B cell (primary cell): ENCODE results near the gene QRICH1. TPM values are rescaled to one million over a fixed set of nuclear protein-coding genes. Genes with fewer than 3 reads are reported as not detected.
A peak's percentile ranks its signal among the peaks of the same experiment; 100 is the strongest.

Source experiments
- ATAC-seq: fragments of 200-7000 bp; cut with Tn5 transposase; one replicate; pipeline ENCODE4 v1.10.0; 2021; ENCODE audit warnings: low read depth, mild to moderate bottlenecking, moderate number of reproducible peaks, moderate library complexity
- CTCF ChIA-PET: fragments of 350-600 bp; sonication (Branson Sonifier 250); formaldehyde crosslinking; loops from one replicate; lab custom pipeline; 2021; ENCODE audit warnings: antibody characterized with exemption, inconsistent platforms; lab: Charles Lee
- POLR2A ChIA-PET: fragments of 350-600 bp; sonication (Branson Sonifier 250); formaldehyde crosslinking; loops from one replicate; lab custom pipeline; 2021; ENCODE audit warnings: antibody characterized with exemption; lab: Charles Lee
- DNase-seq: peaks from one replicate; pipeline ENCODE4 v3.0.0; 2013
- H2AFZ ChIP-seq: 2 replicates; pipeline ENCODE4 v1.6.1; 2012; ENCODE audit warnings: mild to moderate bottlenecking, low read depth, low read length; ENCODE audit not compliant: insufficient read depth, poor library complexity, severe bottlenecking
- H3K27ac ChIP-seq, 2 donors: 1 replicate in 1 of 2; 2 replicates in 1 of 2; pipeline ENCODE4 v1.5.1; 2012 to 2013; ENCODE audit warnings: low read length in 2 of 2, mild to moderate bottlenecking in 2 of 2, moderate library complexity in 1 of 2
- H3K27me3 ChIP-seq, 4 experiments: fragments of 200-600 bp in 1 of 4; sonication (generic) in 1 of 4; replicated peaks in 1 of 4; 1 replicate in 2 of 4; 2 replicates in 2 of 4; pipeline versions ENCODE4 v1.6.1 to v1.7.0; 2013 to 2016; ENCODE audit warnings: low read length in 3 of 4, mild to moderate bottlenecking in 2 of 4, mixed read lengths in 1 of 4, moderate library complexity in 1 of 4; ENCODE audit not compliant: insufficient read depth in 4 of 4, control insufficient read depth in 3 of 4; ENCODE audit errors: control extremely low read depth in 1 of 4
- H3K36me3 ChIP-seq, 2 experiments: replicated peaks in 1 of 2; 1 replicate in 1 of 2; 2 replicates in 1 of 2; pipeline versions ENCODE4 v1.6.1 to v1.7.1; 2013; ENCODE audit warnings: low read length in 1 of 2; ENCODE audit not compliant: insufficient read depth in 2 of 2, control insufficient read depth in 1 of 2; ENCODE audit errors: control extremely low read depth in 1 of 2, extremely low read depth in 1 of 2
- H3K4me1 ChIP-seq, 2 donors: fragments of 200-600 bp in 1 of 2; sonication (generic) in 1 of 2; 1 replicate in 1 of 2; 2 replicates in 1 of 2; pipeline versions ENCODE4 v1.5.1 to v1.6.1; 2013 to 2017; ENCODE audit warnings: low read length in 2 of 2; ENCODE audit not compliant: control insufficient read depth in 2 of 2, insufficient read depth in 2 of 2
- H3K4me2 ChIP-seq: replicated peaks from 2 replicates; pipeline ENCODE3; 2012; ENCODE audit warnings: mild to moderate bottlenecking, low read depth, low read length; ENCODE audit not compliant: poor library complexity, severe bottlenecking
- H3K4me3 ChIP-seq, 5 experiments: fragments of 200-600 bp in 1 of 5; sonication (generic) in 1 of 5; 1 replicate in 3 of 5; 2 replicates in 2 of 5; pipeline versions ENCODE4 v1.5.1 to v1.7.0; 2011 to 2016; ENCODE audit warnings: low read length in 4 of 5, mild to moderate bottlenecking in 4 of 5, low read depth in 2 of 5, control low read depth in 1 of 5, moderate library complexity in 1 of 5; ENCODE audit not compliant: insufficient read depth in 1 of 5; ENCODE audit errors: control extremely low read depth in 1 of 5, extremely low read depth in 1 of 5
- H3K79me2 ChIP-seq: fragments of 200-600 bp; sonication (generic); one replicate; pipeline ENCODE4 v1.6.0; 2016; ENCODE audit warnings: low read length; ENCODE audit not compliant: control insufficient read depth, insufficient read depth
- H3K9ac ChIP-seq: fragments of 200-600 bp; sonication (generic); 2 replicates; pipeline ENCODE4 v1.6.1; 2017; ENCODE audit warnings: mild to moderate bottlenecking, low read length, moderate library complexity
- H3K9me3 ChIP-seq, 3 donors: one replicate each; pipeline versions ENCODE4 v1.6.1 to v1.7.1; 2013; ENCODE audit warnings: low read length in 2 of 3; ENCODE audit not compliant: control insufficient read depth in 2 of 3, insufficient read depth in 1 of 3; ENCODE audit errors: control extremely low read depth in 1 of 3
- H4K20me1 ChIP-seq: 2 replicates; pipeline ENCODE4 v1.6.0; 2012; ENCODE audit warnings: mild to moderate bottlenecking, low read length; ENCODE audit not compliant: insufficient read depth, control insufficient read depth, poor library complexity, severe bottlenecking
- H3K27ac Mint-ChIP-seq: one replicate; pipeline ENCODE4 v1.8.0; 2021; ENCODE audit warnings: mixed read lengths
- H3K27me3 Mint-ChIP-seq: one replicate; pipeline ENCODE4 v1.8.0; 2021; ENCODE audit warnings: mixed read lengths
- H3K4me1 Mint-ChIP-seq: one replicate; pipeline ENCODE4 v1.8.0; 2021; ENCODE audit warnings: mixed read lengths
- H3K4me3 Mint-ChIP-seq: one replicate; pipeline ENCODE4 v1.8.0; 2021; ENCODE audit warnings: mixed read lengths
- H3K9me3 Mint-ChIP-seq: one replicate; pipeline ENCODE4 v1.8.0; 2022; ENCODE audit warnings: mixed read lengths; ENCODE audit not compliant: insufficient read depth
- EZH2 ChIP-seq: IDR thresholded peaks from 2 replicates; pipeline ENCODE4 v1.6.1; 2012; ENCODE audit warnings: borderline replicate concordance, low read depth, mild to moderate bottlenecking, moderate library complexity, low read length; ENCODE audit not compliant: insufficient read depth, poor library complexity, severe bottlenecking
- WGBS: methylation state at CpG from one replicate; pipeline ENCODE4 v1.1.5; 2013; ENCODE audit warnings: missing lambda C conversion rate; ENCODE audit not compliant: insufficient coverage; 5-methylcytosine and 5-hydroxymethylcytosine counted together
- intact Hi-C: fragments of 100-400 bp; cut with micrococcal nuclease; formaldehyde crosslinking; loops from one replicate; pipeline ENCODE4 v1.10.0; 2022
- polyA plus RNA-seq: library from polyadenylated mRNA; depleted of rRNA; stranded (reverse); fragments of >200 nt; gene quantifications from 2 replicates; pipeline ENCODE4 v1.2.3, GENCODE V29; 2012
- total RNA-seq, 2 donors: library from RNA; stranded (reverse); fragments of 120-200 nt in 1 of 2; gene quantifications; 1 replicate in 1 of 2; 2 replicates in 1 of 2; pipeline versions ENCODE4 v1.2.3 to v1.2.4, GENCODE V29; 2013 to 2022
- TF ChIP-seq, protein P1 (sequence below): fragments of 200-600 bp; IDR thresholded peaks from one replicate; pipeline ENCODE4 v1.8.0; 2022; ENCODE audit warnings: antibody characterized with exemption, mild to moderate bottlenecking

Gene QRICH1
- total and polyA plus RNA-seq, 2 donors (not counting 1 experiment from before 2014, with no cell fraction given) = 179 to 187 TPM

DNA sequence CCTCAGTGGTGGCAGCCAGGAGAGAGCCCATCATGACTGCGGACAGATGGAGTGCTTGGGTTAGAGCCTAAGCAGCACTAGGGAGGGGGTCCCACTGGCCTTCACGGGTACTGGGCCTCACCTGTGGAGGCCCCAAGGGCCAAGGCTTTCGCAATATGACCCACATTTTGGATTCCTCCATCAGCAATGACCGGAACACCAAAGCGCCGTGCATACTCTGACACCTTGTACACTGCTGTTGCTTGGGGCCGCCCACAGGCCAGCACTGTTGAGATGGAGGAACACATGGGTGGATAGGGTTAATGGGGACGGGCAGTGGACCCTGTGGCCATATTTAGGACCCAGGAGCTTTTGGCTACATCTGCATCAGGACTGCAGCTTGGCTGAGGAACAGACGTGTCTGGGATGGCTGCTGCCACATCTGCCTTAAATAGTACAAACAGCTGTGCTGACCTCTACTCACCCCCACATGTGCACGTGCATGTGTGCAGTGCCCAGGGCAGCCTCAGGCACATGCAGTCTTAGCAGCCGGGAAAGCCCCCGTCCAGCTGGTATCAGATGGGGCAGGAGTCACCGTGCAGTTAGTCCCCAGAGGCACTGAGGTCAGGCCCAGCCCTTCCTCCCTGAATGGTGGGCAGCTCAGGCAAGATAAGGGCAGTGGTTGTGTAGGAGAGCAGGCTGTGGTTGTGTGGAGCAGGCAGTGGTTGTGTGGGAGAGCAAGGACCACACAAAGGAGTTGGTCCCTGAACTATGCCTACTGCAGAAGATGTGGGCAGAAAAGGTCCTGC is 68.7 kb downstream of the QRICH1 start:
- CTCF ChIA-PET = interaction anchor here (4.3 kb wide), 1 partner anchor 37 kb away, joined by 21 read pairs; the partner anchor contains the start of gene P4HTM
- H3K9me3 Mint-ChIP-seq = no peaks in the 10 kb centered on the region
- TF ChIP-seq, protein P1, sequence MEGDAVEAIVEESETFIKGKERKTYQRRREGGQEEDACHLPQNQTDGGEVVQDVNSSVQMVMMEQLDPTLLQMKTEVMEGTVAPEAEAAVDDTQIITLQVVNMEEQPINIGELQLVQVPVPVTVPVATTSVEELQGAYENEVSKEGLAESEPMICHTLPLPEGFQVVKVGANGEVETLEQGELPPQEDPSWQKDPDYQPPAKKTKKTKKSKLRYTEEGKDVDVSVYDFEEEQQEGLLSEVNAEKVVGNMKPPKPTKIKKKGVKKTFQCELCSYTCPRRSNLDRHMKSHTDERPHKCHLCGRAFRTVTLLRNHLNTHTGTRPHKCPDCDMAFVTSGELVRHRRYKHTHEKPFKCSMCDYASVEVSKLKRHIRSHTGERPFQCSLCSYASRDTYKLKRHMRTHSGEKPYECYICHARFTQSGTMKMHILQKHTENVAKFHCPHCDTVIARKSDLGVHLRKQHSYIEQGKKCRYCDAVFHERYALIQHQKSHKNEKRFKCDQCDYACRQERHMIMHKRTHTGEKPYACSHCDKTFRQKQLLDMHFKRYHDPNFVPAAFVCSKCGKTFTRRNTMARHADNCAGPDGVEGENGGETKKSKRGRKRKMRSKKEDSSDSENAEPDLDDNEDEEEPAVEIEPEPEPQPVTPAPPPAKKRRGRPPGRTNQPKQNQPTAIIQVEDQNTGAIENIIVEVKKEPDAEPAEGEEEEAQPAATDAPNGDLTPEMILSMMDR = no peak
- TF ChIP-seq EZH2 = no peak

More for the DNA sequence above, 68.7 kb downstream of the QRICH1 start:
- 63% methylated on average over 9 of the region's 13 CpGs for WGBS
- H3K4me1 Mint-ChIP-seq = peaks cover 68% of the 10 kb centered on the region
- H3K27ac Mint-ChIP-seq = peak overlapping the region; percentile 92
- Histone ChIP-seq H3K79me2 (peaks cover 51% of the 10 kb centered on the region), H3K9me3 (no peaks in the 10 kb centered on the region), H4K20me1 (no peaks in the 10 kb centered on the region), H3K9ac (no peak overlapping the region), H3K4me3 (no peak overlapping the region), H3K4me2 (peak overlapping the region; percentile 27), H3K36me3 (peaks cover 0 to 39% of the 10 kb centered on the region in 2 experiments), H3K4me1 (peaks cover 27 to 58% of the 10 kb centered on the region in 2 donors), H3K27ac (no peak overlapping the region), H3K27me3 (no peaks in the 10 kb centered on the region), H2AFZ (no peak overlapping the region)
- peak overlapping the region; percentile 54 for H3K4me3 Mint-ChIP-seq
- POLR2A ChIA-PET = interaction anchor here (1.2 to 1.8 kb wide), 3 partner anchors 7 to 68 kb away, joined by 3 to 7 read pairs (median 4); partner anchors contain the start of genes DALRD3, QRICH1 and WDR6
- ATAC-seq (peak; percentile 2), DNase-seq (peak; percentile 50)
- intact Hi-C loops = loop anchor here (5.0 to 10.0 kb wide), 3 partner anchors 310 to 783 kb away; partner anchors contain the start of genes IP6K2, USP4 and ZNF589
- no peaks in the 10 kb centered on the region for H3K27me3 Mint-ChIP-seq
